GM19452 (cell line): Measurements from ENCODE around the gene ASF1B.

Source experiments
- ATAC-seq: cut with Tn5 transposase; IDR thresholded peaks from one replicate; pipeline ENCODE4 v1.9.1; 2021; ENCODE audit not compliant: unreplicated experiment

ASF1B gene

GRCh38 chr19:14138576-14139265, 2.3 kb upstream of the ASF1B start:
- no peak for ATAC-seq

- no peak for ATAC-seq
These were observed 342 bp downstream of the ASF1B start for GRCh38 chr19:14135985-14136508.

GRCh38 chr19:14135355-14135754, 1.0 kb downstream of the ASF1B start:
- no peak for ATAC-seq

GRCh38 chr19:14127929-14128509, 8.4 kb downstream of the ASF1B start:
- no peak for ATAC-seq

- ATAC-seq, result no peak
These were observed 9.2 kb downstream of the ASF1B start for GRCh38 chr19:14127176-14127575.

GRCh38 chr19:14122924-14123323, 13.5 kb downstream of the ASF1B start:
- ATAC-seq, result no peak

GRCh38 chr19:14120497-14120780, 15.9 kb downstream of the ASF1B start:
- no peak for ATAC-seq

- ATAC-seq, result no peak
These were observed 16.5 kb downstream of the ASF1B start for GRCh38 chr19:14119644-14120496.

GRCh38 chr19:14119146-14119545, 17.2 kb downstream of the ASF1B start:
- ATAC-seq, result no peak

GRCh38 chr19:14118165-14119051, 18.0 kb downstream of the ASF1B start:
- no peak for ATAC-seq

- peak; percentile 85 for ATAC-seq
These were observed 18.7 kb downstream of the ASF1B start, which contains the start of gene PRKACA for GRCh38 chr19:14117668-14118164. Gene PRKACA, minus strand, starts transcription at chr19:14117762. Its CDS starts 215 bp downstream, at chr19:14117547.

- ATAC-seq, result peak; percentile 8
These were observed 19.3 kb downstream of the ASF1B start for GRCh38 chr19:14116918-14117578.

- no peak for ATAC-seq
These were observed 19.9 kb downstream of the ASF1B start for GRCh38 chr19:14116525-14116917.

- no peak for ATAC-seq
These were observed 20.6 kb downstream of the ASF1B start for GRCh38 chr19:14115756-14116155.

GRCh38 chr19:14114854-14115253, 21.5 kb downstream of the ASF1B start:
- no peak for ATAC-seq

GRCh38 chr19:14114439-14114838, 21.9 kb downstream of the ASF1B start:
- ATAC-seq, result no peak

GRCh38 chr19:14113762-14114414, 22.5 kb downstream of the ASF1B start:
- ATAC-seq, result no peak

GRCh38 chr19:14112809-14113385, 23.5 kb downstream of the ASF1B start:
- ATAC-seq, result no peak
